GM06990 (cell line): ENCODE measurements around the gene PRKACG.

ENCODE experiments used
- DNase-seq: peaks from one replicate; pipeline ENCODE4 v3.0.0-alpha.2; 2011; ENCODE audit not compliant: insufficient read length; ENCODE audit errors: extremely low read depth
- H3K27me3 ChIP-seq: replicated peaks from 2 replicates; pipeline ENCODE4 v1.6.0; 2011; ENCODE audit warnings: low read length; ENCODE audit not compliant: control insufficient read depth, insufficient read depth
- H3K36me3 ChIP-seq: 2 replicates; pipeline ENCODE4 v1.5.1; 2011; ENCODE audit warnings: low read length; ENCODE audit not compliant: control insufficient read depth, insufficient read depth
- H3K4me3 ChIP-seq: replicated peaks from 2 replicates; pipeline ENCODE4 v1.5.1; 2011; ENCODE audit warnings: low read depth, mild to moderate bottlenecking, control low read depth, low read length
- TF ChIP-seq, protein P1 (sequence below): IDR thresholded peaks from 2 replicates; pipeline ENCODE4 v1.5.1; 2011; ENCODE audit warnings: low read length, control low read depth, mild to moderate bottlenecking, inconsistent platforms; ENCODE audit not compliant: insufficient read depth, poor library complexity, severe bottlenecking

Gene PRKACG

DNA sequence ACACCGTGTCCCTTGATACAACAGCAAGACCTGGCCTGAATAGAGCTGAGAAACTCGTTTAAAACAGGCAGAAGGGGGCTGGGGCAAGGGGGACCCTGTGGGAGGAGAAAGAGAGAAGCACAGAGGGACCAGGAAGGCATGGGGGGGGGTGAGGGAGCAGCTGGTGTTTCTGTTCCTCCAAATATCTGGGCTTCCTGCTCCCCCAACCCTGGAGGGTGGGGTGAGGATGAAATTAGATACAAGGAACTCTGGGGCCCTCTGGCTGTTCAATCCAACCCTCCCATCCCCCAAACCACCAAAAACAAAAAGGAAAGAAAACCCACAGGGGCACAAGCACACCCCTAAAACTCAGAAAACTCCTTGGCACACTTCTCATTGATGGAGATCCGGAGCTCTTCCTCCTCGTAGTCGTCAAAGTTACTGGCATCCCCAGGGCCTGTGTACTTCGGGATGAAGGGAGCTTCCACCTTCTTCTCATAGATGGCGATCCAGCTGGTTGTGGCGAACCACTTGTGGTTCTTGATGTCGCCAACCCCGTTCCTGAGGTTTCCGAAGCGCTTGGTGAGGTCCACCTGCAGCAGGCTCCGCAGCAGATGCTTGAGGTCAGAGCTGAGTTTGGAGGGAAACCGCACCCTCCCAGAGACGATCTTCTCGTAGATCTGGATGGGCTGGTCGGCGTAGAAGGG, 1.1 kb downstream of the PRKACG start:
- DNase-seq: peak; percentile 19
- no peaks in the 10 kb centered on the region; the same call in 1 of the 2 replicates for H3K36me3 ChIP-seq
- TF ChIP-seq, protein P1, sequence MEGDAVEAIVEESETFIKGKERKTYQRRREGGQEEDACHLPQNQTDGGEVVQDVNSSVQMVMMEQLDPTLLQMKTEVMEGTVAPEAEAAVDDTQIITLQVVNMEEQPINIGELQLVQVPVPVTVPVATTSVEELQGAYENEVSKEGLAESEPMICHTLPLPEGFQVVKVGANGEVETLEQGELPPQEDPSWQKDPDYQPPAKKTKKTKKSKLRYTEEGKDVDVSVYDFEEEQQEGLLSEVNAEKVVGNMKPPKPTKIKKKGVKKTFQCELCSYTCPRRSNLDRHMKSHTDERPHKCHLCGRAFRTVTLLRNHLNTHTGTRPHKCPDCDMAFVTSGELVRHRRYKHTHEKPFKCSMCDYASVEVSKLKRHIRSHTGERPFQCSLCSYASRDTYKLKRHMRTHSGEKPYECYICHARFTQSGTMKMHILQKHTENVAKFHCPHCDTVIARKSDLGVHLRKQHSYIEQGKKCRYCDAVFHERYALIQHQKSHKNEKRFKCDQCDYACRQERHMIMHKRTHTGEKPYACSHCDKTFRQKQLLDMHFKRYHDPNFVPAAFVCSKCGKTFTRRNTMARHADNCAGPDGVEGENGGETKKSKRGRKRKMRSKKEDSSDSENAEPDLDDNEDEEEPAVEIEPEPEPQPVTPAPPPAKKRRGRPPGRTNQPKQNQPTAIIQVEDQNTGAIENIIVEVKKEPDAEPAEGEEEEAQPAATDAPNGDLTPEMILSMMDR: no peak
- H3K4me3 ChIP-seq: no peak overlapping the region
- no peaks in the 10 kb centered on the region for H3K27me3 ChIP-seq

DNA sequence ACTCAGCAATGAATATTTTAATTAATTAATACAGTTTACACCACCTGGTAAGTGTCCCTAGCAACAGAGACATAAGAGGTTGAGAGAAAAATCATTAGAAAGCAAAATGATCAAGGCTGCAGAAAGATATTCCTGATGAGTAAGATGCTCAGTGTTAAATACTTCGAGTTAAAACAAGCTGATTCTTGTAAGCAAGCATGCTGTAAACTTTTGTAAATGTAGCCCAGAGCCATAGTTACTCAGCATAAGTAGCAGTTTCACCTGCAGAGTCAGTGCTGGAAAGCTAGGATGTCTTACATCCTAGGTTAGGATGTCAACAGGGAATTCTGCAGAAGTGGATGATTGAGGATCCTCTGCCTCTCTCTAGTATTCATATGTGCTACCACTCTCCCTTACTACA, 4.2 kb downstream of the PRKACG start:
- Histone ChIP-seq H3K36me3 (no peaks in the 10 kb centered on the region; the same call in 1 of the 2 replicates), H3K4me3 (no peak overlapping the region), H3K27me3 (no peaks in the 10 kb centered on the region)
- DNase-seq: no peak
- TF ChIP-seq, protein P1: no peak

DNA sequence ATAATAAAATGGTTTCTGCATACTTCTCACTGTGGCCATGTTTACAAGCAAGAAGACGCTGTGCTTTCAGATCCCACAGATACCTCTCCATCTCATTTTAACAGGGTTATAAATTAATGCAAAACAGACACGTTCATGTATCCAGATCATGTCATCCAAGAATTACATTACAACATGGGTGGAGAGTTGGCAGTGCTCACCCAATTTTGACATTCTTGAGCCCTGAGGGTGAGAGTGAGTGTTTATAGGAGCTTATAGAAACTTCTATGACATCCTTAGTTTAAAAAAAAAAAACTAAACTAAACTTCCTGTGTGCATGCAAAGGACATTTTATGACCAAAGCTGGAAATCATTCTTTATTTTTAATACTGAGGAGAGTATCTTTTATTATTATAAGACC, 9.1 kb downstream of the PRKACG start:
- TF ChIP-seq, protein P1: no peak
- no peaks in the 10 kb centered on the region for H3K27me3 ChIP-seq

DNA sequence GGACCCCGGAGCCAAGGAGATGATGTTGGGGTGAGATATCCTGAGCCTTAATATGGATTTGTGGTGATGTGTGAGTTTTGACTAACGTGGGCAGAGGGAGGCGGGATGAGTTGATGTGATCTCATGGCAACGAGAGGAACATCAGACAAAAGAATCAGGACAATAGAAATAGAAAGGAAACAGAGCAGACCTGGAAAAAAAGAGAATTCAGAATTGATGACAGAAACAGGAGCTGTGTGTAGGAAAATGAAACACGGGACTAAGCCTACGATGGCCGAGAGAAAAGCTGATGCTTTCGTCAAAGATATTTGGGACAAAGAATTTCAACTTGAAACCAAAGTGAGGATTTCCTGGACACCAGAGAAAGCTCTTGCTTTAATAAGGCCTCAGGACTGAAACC, 10.9 kb downstream of the PRKACG start:
- Histone ChIP-seq H3K36me3 (no peaks in the 10 kb centered on the region; the same call in 1 of the 2 replicates), H3K27me3 (no peaks in the 10 kb centered on the region), H3K4me3 (no peak overlapping the region)
- TF ChIP-seq, protein P1: no peak
- DNase-seq: no peak

More for the DNA sequence above, 9.1 kb downstream of the PRKACG start:
- no peaks in the 10 kb centered on the region; the same call in 1 of the 2 replicates for H3K36me3 ChIP-seq
- no peak overlapping the region for H3K4me3 ChIP-seq
- DNase-seq: no peak

DNA sequence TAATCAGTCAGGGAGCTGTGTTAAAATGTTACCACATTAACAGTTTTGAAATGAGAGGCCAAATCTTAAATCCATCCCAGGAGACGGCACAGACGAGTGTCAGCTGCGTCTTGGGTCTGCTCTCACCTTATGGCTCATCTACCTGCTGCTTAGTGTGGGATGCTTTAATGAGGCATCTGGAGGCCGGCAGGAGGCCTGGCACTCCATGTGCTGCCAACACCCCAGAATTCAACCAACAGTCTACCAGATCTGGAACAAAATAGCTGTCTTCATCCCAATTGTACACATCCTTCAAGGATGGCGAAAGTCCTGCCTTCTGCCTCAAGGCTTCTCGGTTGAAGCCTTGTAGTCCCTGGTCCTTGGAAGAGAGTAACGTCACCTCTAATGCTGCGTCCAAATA, 12.0 kb downstream of the PRKACG start:
- no peak overlapping the region for H3K4me3 ChIP-seq
- H3K27me3 ChIP-seq: no peaks in the 10 kb centered on the region
- H3K36me3 ChIP-seq: no peaks in the 10 kb centered on the region; the same call in 1 of the 2 replicates
- DNase-seq: no peak
- TF ChIP-seq, protein P1: no peak
